OCI-LY7 (cell line): ENCODE measurements around the gene ORM2. TPM values are rescaled to one million over a fixed set of nuclear protein-coding genes. Genes with fewer than 3 reads are reported as not detected.
A peak's percentile ranks its signal among the peaks of the same experiment; 100 is the strongest.

Experiments used
- BruUV-seq: library from RNA; stranded (reverse); fragments of 400-500 nt; replicated peaks from 2 replicates; lab custom pipeline; 2021; lab: Mats Ljungman, UMichigan
- CTCF ChIA-PET: fragments of 300-600 bp; sonication (Branson Sonifier 250); formaldehyde crosslinking; loops from one replicate; lab custom pipeline; 2022; ENCODE audit warnings: antibody characterized with exemption; ENCODE audit not compliant: unreplicated experiment; lab: Charles Lee
- POLR2A ChIA-PET: fragments of 300-600 bp; sonication (Branson Sonifier 250); formaldehyde crosslinking; loops from one replicate; lab custom pipeline; 2022; ENCODE audit warnings: antibody characterized with exemption; lab: Charles Lee
- DNase-seq: peaks from one replicate; pipeline ENCODE4 v3.0.0-alpha.2; 2015; ENCODE audit warnings: low spot score
- H2AFZ ChIP-seq: fragments of 200-600 bp; sonication (generic), shearing (Covaris generic); 2 replicates; pipeline ENCODE4 v1.6.1; 2014; ENCODE audit warnings: mild to moderate bottlenecking, antibody characterized with exemption, low read length, moderate library complexity
- H3K27ac ChIP-seq: fragments of 200-600 bp; sonication (generic); 2 replicates; pipeline ENCODE4 v1.5.1; 2014; ENCODE audit warnings: mixed run types, low read depth, mild to moderate bottlenecking, moderate library complexity, low read length, inconsistent platforms; ENCODE audit not compliant: poor library complexity, severe bottlenecking
- H3K36me3 ChIP-seq: fragments of 200-600 bp; sonication (generic); 2 replicates; pipeline ENCODE4 v1.6.1; 2014; ENCODE audit warnings: mild to moderate bottlenecking, antibody characterized with exemption, low read length, moderate library complexity, mixed read lengths; ENCODE audit not compliant: insufficient read depth
- H3K4me1 ChIP-seq: fragments of 200-600 bp; sonication (generic); 2 replicates; pipeline ENCODE4 v1.5.1; 2014; ENCODE audit warnings: mild to moderate bottlenecking, low read length; ENCODE audit not compliant: insufficient read depth, poor library complexity, severe bottlenecking
- H3K4me2 ChIP-seq: fragments of 200-600 bp; sonication (generic); 2 replicates; pipeline ENCODE4 v1.6.1; 2014; ENCODE audit warnings: mild to moderate bottlenecking, low read length
- H3K4me3 ChIP-seq: fragments of 200-600 bp; sonication (generic); 2 replicates; pipeline ENCODE4 v1.5.1; 2014; ENCODE audit warnings: mild to moderate bottlenecking, low read depth, low read length; ENCODE audit not compliant: poor library complexity, severe bottlenecking
- H3K79me2 ChIP-seq: fragments of 200-600 bp; sonication (generic); 2 replicates; pipeline ENCODE4 v1.6.1; 2016; ENCODE audit warnings: low read depth, mild to moderate bottlenecking, low read length, moderate library complexity, mixed read lengths; ENCODE audit not compliant: insufficient read depth
- H3K9me2 ChIP-seq: fragments of 200-600 bp; sonication (generic); 2 replicates; pipeline ENCODE4 v1.6.1; 2016; ENCODE audit warnings: mild to moderate bottlenecking, low read length, mixed read lengths; ENCODE audit not compliant: insufficient read depth
- H3K9me3 ChIP-seq: fragments of 200-600 bp; sonication (generic); 2 replicates; pipeline ENCODE4 v1.6.1; 2014; ENCODE audit warnings: mild to moderate bottlenecking, mixed run types, low read length, mixed read lengths
- H4K20me1 ChIP-seq: fragments of 200-600 bp; sonication (generic); 2 replicates; pipeline ENCODE4 v1.6.1; 2014; ENCODE audit warnings: mild to moderate bottlenecking, antibody characterized with exemption, low read length, moderate library complexity, mixed read lengths; ENCODE audit not compliant: insufficient read depth
- EZH2phosphoT487 ChIP-seq: fragments of 200-600 bp; sonication (generic); IDR thresholded peaks from 2 replicates; pipeline ENCODE4 v1.6.1; 2018; ENCODE audit warnings: low read depth, borderline replicate concordance, mild to moderate bottlenecking, mixed run types, antibody characterized with exemption, low read length, moderate library complexity, mixed read lengths
- intact Hi-C: fragments of 100-400 bp; cut with micrococcal nuclease; formaldehyde crosslinking; loops from one replicate; pipeline ENCODE4 v1.10.0; 2022; ENCODE audit not compliant: unreplicated experiment
- total RNA-seq, 2 experiments: library from RNA; depleted of rRNA in 1 of 2; stranded (reverse); fragments of >200 nt in 1 of 2; shearing (Covaris generic) in 1 of 2; gene quantifications; 2 replicates each; pipeline ENCODE4 v1.2.3, GENCODE V29; 2014 to 2022
- TF ChIP-seq, protein P1 (sequence below): fragments of 200-600 bp; sonication (generic); conservative IDR thresholded peaks from 2 replicates; pipeline ENCODE4 v1.5.1; 2014; ENCODE audit warnings: mild to moderate bottlenecking, antibody characterized with exemption, low read length, moderate library complexity, mixed read lengths

Gene ORM2
- total RNA-seq, 2 experiments from 2014 or later: not detected

DNA sequence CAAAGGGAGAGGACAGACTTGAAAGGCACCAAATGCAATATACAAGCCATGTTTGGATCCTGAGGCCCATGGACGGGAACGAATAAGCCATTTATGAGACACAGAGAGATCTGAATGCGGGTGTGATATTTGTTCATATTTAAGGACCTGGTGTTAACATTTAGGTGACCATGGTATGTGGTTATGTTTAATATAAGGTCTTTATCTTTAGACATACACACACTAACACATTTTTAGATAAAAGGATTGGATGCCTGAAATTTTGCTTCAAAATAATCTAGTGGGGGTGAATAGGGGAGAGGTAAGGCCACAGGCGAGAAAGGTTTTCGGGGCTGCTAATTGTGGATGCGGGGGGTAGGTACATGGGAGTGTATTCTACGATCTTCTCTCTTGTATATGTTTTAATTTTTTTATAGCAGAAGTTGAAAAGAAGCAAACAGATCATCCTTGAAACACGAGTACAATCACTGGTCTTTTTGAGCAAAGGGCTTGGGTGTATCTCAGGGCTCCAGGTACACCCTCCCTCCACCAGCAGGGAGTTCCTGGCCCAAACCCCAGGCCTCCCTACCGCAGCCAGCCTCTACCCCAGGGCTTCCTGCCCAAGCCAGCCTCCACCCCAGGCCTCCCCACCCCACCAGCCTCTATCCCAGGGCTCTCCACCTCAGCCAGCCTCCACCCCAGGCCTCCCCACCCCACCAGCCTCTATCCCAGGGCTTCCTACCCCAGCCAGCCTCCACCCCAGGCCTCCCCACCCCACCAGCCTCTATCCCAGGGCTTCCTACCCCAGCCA is 45.9 kb downstream of the ORM2 start:
- no TSS peak for BruUV-seq
- Histone ChIP-seq H3K27ac (peak overlapping the region; percentile 99), H3K79me2 (peaks cover 63% of the 10 kb centered on the region), H3K4me1 (peaks cover 87% of the 10 kb centered on the region), H3K9me3 (no peaks in the 10 kb centered on the region), H3K4me2 (peak overlapping the region; percentile 16; the same call in 1 of the 2 replicates), H3K9me2 (no peaks in the 10 kb centered on the region), H2AFZ (no peak overlapping the region), H3K36me3 (peaks cover 87% of the 10 kb centered on the region), H3K4me3 (no peak overlapping the region), H4K20me1 (no peaks in the 10 kb centered on the region)
- TF ChIP-seq EZH2phosphoT487: no peak
- TF ChIP-seq, protein P1, sequence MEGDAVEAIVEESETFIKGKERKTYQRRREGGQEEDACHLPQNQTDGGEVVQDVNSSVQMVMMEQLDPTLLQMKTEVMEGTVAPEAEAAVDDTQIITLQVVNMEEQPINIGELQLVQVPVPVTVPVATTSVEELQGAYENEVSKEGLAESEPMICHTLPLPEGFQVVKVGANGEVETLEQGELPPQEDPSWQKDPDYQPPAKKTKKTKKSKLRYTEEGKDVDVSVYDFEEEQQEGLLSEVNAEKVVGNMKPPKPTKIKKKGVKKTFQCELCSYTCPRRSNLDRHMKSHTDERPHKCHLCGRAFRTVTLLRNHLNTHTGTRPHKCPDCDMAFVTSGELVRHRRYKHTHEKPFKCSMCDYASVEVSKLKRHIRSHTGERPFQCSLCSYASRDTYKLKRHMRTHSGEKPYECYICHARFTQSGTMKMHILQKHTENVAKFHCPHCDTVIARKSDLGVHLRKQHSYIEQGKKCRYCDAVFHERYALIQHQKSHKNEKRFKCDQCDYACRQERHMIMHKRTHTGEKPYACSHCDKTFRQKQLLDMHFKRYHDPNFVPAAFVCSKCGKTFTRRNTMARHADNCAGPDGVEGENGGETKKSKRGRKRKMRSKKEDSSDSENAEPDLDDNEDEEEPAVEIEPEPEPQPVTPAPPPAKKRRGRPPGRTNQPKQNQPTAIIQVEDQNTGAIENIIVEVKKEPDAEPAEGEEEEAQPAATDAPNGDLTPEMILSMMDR: no peak
- ChIA-PET CTCF (no interaction called here), POLR2A (interaction anchor here (0.6 to 12.9 kb wide), 3 partner anchors 12 to 858 kb away, joined by 3 to 275 read pairs (median 3); partner anchors contain the start of gene AKNA)
- intact Hi-C loops: loop anchor here (10.0 kb wide), 1 partner anchor 961 kb away; the partner anchor contains the start of genes C9orf43 and POLE3
- DNase-seq: no peak

GRCh38 chr9:114376586-114377445 is 47.1 kb downstream of the ORM2 start:
- H2AFZ ChIP-seq: no peak overlapping the region
- TF ChIP-seq, protein P1: no peak
- TF ChIP-seq EZH2phosphoT487: no peak
- peak overlapping the region; percentile 27 for H3K27ac ChIP-seq
- ChIA-PET CTCF (interaction anchor here (0.6 kb wide), 1 partner anchor 276 kb away, joined by 10 read pairs; no protein-coding TSS in a partner anchor), POLR2A (interaction anchor here (0.7 to 1.0 kb wide), 2 partner anchors 10 to 11 kb away, joined by 3 to 6 read pairs; partner anchors contain the start of gene AKNA)
- no peaks in the 10 kb centered on the region for H3K9me2 ChIP-seq
- intact Hi-C loops: loop anchor here (10.0 kb wide), 1 partner anchor 962 kb away; the partner anchor contains the start of genes C9orf43 and POLE3
- BruUV-seq: TSS peak; percentile 59
- DNase-seq: no peak
- peaks cover 63% of the 10 kb centered on the region for H3K79me2 ChIP-seq
- no peak overlapping the region for H3K4me2 ChIP-seq
- no peak overlapping the region for H3K4me3 ChIP-seq
- no peaks in the 10 kb centered on the region for H4K20me1 ChIP-seq
- peaks cover 76% of the 10 kb centered on the region for H3K4me1 ChIP-seq
- no peaks in the 10 kb centered on the region for H3K9me3 ChIP-seq
- peaks cover 88% of the 10 kb centered on the region for H3K36me3 ChIP-seq
